ENCODE measurements around the gene MST1R.
A peak's percentile ranks its signal among the peaks of the same experiment; 100 is the strongest.

The MST1R gene

DNA sequence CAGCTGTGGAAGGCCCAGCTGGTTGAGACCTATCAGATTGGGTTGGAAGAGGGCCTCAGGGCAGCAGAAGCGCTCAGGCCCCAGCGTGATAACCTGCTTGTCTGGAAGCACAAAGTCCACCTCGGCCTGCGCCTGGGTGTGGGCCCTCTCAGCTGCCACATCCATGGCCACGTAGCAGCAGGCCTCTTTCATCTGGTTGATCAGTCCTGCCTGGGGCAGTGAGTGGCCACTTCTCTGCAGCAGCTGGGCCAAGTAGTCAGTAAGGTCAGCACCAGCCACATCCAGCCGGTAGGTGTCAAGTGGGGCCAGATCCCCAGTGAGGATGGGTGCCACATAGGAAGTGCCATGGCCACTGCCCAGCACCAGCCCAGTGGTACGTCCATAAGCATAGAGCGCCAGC lies 30.1 kb downstream of the MST1R start:
- DNase-seq, result no peak

GRCh38 chr3:49872801-49873281 lies 30.8 kb downstream of the MST1R start:
- DNase-seq, result peak; percentile 57

DNA sequence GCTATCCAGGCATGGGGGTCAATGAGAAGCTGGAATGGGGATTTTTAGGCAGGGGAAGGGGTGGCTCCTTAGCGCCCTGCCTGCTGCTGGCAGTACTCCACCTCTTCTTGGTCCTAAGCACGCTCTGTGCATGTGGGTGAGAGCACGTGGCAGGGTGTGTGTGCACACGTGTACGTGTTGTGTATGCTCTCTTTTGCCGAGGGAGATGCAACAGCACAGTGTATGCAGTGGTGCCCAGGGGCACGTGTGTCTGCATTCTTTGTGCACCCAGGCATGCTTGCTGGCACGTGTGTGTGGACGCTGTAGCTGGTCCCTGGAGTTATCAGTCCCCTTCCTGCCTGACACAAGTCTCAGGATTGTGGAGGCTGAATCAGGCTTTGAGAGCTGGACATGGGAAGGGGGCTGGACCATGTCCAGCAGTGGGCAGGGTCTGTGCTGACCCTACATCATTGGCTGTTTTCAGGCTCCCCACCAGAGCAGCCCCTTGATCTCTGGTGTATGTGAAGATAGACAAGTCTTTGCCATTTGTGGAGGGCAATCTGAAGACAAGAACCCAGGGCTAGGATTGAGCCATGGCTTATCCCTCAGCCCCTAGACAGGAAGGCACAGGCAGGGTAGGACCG lies 32.0 kb downstream of the MST1R start:
- no peak for DNase-seq

GRCh38 chr3:49869525-49870126 lies 34.0 kb downstream of the MST1R start, which contains the start of gene CAMKV:
CAMKV (minus strand) TSS chr3:49869906; CDS start chr3:49862388, 7,518 bp downstream.
- DNase-seq, result no peak

DNA sequence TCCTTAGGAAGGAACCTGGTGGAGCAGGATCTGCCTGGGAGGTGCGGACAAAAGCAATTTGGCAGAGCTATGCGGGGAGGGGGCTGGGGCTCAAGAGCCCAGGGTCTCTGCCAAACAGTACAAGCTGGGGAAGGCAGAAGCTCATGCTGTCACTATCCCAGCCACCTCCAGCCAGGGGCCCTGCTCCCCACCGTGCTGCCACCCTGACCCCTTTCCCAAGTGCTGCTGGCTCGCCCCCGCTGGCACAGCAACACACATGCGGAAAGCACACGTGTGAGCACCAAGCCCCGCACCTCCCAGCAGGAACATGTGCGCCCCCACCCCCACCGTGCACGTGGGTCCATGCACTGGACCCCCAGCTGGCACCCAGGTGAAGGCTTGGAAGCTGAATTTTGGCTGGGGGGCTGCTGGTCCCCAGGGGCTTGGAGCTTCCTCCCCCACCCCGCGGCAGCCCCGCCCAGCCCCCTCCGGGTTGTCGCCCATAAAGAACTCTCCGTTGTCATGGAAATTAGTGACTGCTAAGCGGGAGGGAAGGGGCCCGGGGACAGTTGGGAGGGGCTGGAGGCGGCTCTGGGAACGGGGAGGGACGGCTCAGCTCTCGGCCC lies 34.7 kb downstream of the MST1R start:
- DNase-seq, result no peak

GRCh38 chr3:49867871-49868321 lies 35.8 kb downstream of the MST1R start:
- no peak for DNase-seq

DNA sequence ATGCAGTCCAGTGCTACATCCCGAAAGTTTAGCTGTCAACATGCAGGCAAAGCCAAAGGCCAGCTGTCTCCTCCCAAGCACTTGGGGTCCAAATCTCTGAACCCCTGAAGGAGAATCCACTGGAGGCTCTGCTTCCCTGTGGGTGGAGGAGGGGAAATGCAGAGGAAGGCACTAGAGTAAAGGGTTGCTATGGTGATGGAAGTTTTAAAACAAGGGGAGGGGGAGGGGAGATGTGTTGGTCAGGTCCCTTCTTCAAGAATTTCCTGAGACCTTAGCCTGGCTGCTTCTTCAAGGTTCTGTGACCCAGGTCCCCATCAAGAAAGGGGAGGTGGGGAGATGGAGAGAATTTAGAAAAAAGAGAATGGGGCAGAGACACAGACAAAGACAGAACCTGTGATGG lies 36.3 kb downstream of the MST1R start:
- DNase-seq, result no peak

GRCh38 chr3:49865198-49865784 lies 38.4 kb downstream of the MST1R start:
- DNase-seq, result no peak

DNA sequence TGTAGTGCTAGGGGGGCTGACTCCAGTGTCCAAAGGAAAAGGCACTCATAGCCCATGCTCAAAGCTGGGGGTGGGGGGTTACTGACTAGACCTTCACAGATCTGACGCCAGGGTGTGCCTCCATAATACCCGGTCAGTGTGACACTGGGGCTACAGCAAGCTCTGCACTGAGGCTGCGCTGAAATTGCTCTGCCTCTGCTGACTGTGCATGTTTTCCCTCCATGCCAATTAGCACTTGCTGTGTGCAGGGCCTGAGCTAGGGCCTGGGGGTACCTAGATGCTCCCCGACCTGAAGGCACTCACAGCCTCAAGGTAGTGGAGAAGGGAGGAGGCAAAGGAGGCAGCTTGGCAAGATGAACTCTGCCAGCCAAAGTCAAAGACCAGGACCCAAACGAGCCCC lies 39.2 kb downstream of the MST1R start:
- no peak for DNase-seq

GRCh38 chr3:49859576-49860305 lies 43.9 kb downstream of the MST1R start:
- no peak for DNase-seq

- DNase-seq, result peak; percentile 90
These were observed 47.3 kb downstream of the MST1R start, which contains the start of gene TRAIP for GRCh38 chr3:49856181-49857005. TRAIP (minus strand) TSS chr3:49856564; CDS start chr3:49856453, 111 bp downstream.

DNA sequence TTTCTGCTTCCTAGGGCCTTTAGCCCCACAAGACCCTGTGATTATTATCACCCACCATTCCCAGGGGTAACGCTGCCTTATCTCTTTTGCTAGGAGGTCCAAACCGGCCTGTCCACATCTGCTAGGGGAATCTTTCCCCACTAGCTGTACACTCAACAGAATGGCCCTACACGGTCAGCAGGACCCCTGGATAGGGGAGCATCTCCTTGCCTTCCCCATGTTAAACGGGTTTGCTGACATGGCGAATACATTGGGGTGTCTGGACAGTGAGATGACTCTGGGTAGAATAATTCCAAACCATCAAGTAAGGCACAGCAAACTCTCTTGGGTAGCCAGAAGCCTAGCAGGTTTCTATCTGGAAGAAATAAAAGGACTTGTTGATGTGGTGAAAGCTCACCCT lies 48.0 kb downstream of the MST1R start:
- DNase-seq, result no peak

GRCh38 chr3:49845694-49846093 lies 58.0 kb downstream of the MST1R start:
- DNase-seq, result no peak

DNA sequence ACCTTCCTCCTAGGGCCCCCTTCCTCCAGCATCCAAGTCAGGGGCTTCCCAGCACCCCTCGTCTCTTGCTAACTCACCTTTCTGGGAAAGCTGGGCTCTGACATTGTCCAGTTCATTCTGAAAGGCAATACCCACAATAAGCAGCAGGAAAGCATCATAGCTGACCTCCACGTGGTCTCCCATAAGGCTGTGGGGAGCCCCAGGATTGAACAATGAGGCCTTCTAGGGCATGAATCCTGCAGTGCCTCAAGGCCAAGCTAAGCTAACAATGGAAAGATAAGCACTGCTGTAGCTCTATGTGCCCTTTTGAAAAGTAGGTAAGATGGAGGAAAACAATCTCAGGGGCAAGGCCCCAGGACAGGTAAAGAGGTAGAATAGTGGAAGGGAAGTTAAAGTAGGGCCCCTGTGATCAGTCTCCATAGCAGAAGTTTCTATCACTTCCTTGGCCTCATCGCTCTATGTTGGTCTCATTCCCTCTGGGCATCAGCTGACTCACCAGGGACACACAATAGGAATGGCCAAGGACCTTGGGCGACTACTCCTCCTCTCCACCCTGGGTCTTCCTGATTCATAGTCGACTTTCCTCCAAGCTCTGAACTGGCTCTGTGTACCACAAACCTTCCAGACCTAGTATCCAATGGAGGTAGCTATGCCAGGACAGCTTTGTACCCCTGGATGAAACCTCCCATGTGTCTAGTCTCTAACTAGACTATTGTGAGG lies 59.0 kb downstream of the MST1R start:
- no peak for DNase-seq

- DNase-seq, result no peak
These were observed 60.7 kb downstream of the MST1R start for GRCh38 chr3:49842843-49843517.

- no peak for DNase-seq
These were observed 61.9 kb downstream of the MST1R start for GRCh38 chr3:49841806-49842205.

DNA sequence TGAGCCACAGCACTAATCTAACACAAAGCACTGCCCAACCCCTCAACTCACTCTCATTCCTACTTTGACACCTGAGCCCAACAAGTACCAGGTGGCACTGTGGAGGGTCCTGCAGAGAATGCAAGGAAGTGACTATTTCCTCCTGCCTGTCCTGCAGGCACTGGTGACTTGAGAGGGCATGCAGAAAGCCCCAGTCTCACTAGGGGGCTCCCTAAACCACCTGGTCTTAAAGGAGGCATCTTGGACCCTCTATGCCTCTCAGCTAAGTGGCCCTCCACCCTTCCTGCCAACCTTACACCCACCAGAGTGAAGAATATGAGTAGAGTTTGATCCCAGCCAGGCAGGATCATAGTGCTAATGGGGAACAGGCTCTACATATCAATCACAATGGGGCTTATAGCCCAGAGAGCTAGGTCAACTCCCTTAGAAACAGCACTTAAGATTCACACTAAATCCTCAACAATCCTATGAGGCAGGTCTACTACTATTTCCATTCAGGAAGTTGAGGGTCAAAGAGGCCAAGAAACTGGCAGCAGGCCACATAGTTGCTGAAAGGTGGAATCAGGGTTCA lies 62.5 kb downstream of the MST1R start:
- no peak for DNase-seq

DNA sequence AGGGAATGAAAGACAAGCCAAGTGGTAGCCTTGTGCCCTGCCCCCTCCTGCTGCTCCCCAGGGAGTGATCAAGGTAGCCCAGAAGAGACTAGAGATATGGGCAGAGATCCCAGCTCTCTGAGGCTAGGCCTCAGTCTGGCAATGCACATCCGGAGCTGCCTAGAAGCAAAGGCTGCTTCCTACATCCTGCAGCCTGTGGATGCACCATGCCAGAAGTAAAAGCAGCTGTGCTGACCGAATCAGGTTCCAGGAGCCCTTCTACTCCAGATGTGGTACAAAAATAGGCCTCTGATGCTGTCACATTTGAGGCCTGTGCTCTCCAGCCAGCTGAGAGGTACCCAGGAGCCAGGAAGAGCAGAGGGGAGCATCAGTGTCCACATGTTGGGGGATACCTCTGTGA lies 63.3 kb downstream of the MST1R start:
- DNase-seq, result no peak

GRCh38 chr3:49839193-49839809 lies 64.4 kb downstream of the MST1R start:
- peak; percentile 83 for DNase-seq

All from CD4-positive, alpha-beta T cell treated with Interleukin-4 for 4 hours (primary cell).